NCI-H510A treated with DMSO at 0.1 percent for 48 hours (cell line): ENCODE data around the gene ELF5.

Experiments used
- DNase-seq: peaks from one replicate; lab custom pipeline; 2025; lab: John Stamatoyannopoulos, UW

ELF5 gene

DNA sequence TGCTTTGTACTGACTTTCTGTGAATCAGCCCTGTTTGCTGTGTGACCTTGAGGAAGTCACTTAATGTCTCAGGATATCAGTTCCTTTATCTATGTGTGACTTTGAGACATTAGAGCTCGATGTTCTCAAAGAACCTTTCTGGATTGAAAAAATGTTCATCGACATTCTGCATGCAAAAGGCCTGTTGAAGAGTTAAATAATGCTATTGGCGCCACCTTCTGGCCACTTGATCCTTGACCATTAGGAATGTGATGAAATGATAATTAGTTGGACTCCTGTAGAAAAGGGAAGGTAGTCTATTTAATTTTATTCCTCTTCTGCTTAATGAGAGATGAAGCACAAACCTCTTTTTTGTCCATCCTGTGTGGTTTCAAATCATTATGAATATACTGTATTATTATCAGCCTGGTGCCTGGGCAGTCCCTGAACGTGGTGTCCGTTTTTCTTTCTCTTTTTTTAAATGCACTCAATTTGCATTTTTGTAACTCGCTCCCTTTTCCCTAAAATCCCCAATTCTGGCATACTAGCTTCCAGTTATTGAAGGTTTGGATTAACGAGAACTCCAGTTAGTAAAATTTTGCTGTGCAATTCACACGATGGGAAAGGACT lies 20.7 kb downstream of the ELF5 start:
- peak; percentile 66 for DNase-seq

DNA sequence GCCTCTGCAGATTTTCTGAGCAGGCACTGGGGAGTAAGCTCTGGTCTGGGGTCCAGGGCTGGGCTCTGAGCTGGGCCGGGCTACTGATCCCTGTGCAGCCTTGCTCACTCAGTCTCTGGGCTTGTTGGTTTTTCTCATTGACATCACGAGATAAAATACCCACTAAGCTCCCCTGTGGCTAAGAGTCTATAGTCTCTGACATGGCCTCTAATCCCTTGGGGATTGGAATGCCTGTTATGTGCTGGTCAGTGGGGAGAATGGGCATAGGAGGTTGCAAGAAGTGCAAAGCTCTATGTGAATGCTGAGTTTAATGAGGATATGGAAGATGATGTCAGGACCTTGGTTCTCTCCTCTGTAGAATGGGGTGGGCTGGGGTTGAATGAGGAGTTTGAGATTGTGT lies 23.3 kb downstream of the ELF5 start:
- no peak for DNase-seq

DNA sequence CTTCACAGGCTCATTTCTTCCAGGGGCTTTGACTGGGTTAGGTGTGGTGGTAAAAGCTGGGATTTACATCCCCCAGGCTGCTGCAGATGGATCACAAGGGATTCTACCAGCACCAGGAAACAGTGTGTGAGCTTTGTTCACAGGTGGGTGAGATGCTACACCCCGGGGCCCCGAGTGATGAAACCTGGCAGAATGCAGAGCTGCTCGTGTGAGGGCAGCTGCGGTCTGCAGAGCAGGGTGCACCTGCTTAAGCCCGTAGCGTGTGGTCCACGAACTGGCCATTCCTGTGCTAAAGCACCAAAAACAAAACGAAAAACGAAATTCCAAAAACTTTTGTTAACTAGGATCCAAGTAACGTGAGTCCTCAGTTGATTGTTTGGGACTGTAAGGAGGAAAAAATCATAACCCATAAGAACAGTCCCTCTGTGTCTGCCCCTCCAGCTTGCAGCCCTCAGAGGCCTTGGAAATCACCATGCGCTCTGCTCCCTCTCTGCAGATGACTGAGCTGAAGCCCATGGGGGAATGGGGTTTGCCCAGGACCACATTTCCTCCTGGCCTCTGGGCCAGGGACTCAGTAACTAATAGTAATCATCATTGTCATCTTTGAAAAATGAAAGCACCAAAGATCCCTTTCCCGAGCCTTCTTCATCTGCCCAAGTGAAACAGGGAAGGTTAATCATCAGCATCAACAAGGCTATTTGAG lies 24.6 kb downstream of the ELF5 start:
- DNase-seq = no peak

DNA sequence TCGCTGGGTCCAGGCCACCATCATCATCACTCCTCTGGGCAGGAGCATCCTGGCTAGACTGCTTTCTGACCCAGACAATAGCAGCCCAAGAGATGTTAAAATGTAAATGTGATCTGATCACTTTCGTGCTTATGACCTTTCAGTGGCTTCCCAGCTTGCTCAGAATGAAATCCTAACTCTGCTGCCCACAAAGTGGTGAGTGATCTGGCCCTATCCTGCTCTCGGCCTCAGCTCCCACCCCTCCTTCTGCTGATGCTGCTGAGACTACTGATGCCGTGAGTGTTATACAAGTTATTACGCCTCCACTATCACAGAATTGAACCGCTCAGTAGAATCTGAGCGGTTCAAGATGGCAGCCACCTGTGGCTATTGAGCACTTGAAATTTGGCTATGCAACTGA lies 26.2 kb downstream of the ELF5 start:
- no peak for DNase-seq

DNA sequence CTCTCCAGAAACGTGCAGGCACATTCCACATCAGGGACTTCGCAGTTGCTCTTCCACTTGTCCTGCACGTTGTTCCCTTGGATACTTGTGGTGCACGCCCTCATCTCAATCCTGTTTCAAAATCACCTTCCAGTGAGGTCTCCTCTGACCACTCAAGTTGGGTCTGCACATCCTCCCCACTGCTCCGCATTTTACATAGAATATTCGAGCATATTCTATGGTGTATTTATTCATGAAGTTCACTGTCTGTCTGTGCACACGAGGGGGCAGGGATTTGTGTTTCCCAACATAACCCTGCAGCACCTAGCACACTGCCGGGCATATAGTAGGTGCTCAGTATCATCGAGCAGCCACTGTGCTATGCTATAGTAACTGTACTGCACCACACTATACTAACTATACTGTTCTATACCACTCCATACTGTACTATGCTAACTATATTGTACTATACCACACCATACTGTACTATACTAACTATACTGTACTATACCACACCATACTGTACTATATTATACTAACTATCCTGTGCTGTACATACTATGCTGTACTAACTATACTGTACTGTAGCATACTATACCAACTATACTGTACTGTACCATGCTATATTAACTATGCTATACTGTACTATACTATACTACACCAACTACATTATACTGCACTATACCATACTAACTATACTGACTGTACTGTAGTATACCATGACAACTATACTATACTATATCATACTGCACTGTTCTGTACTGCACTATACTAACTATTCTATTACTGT lies 30.3 kb downstream of the ELF5 start:
- DNase-seq = no peak

DNA sequence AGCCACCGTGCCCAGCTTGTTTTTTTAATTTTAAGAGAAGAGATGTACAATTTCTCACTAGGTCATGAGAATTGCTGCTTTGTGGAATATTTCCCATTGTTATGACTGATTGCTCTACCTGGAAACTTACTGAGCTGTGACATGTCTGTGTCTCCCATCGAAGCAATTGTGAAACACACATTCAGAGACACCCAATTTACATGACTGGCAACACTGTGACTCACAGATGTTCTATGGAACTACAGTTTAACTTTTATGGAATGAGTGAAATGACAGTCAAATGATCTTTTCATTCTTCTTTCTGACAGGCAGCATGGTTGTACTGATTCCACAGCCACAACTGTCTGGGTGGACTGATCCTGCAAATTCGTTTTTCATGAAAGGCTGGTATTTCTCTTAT lies 32.3 kb downstream of the ELF5 start:
- DNase-seq = no peak

DNA sequence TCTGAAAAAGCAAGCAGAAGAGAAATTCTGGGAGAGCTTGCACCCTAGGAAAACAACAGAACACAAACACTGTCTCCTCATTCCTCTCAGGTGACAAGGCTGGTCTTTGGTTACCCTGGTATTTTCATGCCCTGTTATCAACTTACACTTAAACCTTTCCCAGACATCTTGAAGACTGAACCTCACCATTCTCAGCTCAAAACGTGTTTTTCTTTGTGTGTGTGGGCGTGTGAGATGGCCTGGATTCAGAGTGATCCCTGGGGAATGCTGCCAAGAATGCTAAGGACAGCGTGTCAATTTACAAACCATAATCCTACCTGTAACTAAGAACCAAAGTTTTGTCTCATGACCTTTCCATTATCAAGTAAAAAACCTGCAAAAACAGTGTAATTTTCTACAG lies 33.3 kb downstream of the ELF5 start:
- DNase-seq = no peak

DNA sequence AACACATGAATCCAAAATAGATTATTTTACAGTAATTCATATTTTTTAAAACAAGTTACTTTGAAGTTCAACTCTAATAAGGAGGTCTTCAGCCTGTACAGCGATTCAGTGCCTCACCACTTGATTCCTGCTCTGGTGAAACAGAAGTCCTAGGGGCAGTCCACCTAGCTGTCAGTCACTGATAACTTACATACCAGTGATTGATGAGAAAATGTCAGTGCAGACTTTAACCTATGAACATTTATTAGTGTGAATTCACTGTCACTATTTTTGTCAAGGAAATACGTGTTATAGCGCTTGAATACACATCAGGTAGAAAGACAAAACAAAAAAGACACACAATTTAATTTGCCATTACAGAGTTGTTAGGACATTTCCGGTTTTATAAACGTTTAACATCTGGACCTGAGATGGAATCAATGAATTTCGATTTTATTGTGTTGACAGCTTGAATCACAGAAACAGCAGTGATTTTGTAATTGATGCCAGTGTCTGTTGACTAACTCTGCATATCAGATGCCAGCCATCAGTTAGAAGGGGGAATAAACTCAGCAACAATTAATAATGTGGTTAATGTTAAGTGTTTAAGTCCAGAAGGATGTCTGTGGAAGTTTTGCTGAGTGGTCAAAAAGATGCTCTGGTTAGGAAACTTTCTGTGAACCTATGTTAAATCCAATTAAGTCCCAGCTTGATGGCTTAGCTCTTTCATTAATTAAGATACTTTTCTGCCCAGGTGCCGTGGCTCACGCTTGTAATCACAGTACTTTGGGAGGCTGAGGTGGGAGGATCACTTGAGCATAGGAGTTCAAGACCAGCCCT lies 34.5 kb downstream of the ELF5 start:
- no peak for DNase-seq

DNA sequence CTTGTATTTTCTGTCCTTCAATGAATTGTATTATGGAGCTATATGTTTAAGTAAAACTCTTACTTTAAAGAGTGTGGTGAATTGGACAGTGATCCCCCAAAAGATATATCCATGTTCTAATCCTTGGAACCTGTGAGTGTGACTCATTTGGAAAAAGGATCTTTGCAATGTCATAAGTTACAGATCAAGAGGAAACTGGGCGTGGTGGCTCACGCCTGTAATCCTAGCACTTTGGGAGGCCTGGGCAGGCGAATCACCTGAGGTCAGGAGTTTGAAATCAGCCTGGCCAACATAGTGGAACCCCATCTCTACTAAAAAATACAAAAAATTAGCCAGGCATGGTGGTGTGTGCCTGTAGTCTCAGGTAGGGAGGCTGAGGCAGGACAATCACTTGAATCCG lies 36.7 kb downstream of the ELF5 start:
- no peak for DNase-seq

DNA sequence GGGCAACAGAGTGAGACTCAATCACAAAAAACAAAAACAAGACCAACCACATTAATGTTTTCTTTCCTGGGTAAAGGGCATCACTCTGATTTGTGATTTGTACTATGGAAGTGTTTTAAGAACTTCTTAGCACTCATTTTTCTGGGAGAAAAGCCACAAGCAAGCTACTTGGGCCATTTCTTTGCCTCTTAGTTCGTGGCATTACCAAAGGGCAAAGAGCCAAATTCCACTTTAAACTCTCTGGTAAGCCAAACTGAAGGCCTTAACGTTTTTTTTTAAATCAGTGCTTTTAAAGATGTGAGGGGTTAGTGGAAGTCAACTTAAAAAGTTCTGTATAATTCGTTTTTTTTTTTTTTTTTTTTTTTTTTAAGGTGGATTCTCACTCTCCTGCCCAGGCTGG lies 37.9 kb downstream of the ELF5 start:
- DNase-seq = no peak

DNA sequence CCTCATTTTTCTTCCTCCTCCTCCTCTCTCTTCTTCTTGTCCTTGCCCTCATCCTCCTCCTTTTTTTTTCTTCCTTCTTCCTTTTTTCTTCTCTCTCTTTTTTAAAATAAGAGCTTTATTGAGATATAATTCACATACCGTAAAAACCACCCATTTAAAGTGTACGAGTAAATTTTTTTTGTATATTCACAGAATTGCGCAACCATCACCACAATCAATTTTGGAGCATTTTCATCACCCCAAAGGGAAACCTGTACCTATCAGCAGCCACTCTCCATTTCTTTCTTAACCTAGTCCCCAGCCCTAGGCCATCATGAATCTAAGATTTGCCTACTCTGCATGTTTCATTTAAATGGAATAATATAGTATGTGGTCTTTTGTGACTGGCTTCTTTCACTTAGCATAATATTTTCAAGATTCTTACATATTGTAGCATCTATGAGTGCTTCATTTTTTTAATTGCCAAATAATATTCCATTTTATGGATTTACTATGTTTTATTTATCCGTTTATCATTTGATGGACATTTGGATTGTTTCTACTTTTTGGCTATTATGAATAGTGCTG lies 39.9 kb downstream of the ELF5 start:
- no peak for DNase-seq

DNA sequence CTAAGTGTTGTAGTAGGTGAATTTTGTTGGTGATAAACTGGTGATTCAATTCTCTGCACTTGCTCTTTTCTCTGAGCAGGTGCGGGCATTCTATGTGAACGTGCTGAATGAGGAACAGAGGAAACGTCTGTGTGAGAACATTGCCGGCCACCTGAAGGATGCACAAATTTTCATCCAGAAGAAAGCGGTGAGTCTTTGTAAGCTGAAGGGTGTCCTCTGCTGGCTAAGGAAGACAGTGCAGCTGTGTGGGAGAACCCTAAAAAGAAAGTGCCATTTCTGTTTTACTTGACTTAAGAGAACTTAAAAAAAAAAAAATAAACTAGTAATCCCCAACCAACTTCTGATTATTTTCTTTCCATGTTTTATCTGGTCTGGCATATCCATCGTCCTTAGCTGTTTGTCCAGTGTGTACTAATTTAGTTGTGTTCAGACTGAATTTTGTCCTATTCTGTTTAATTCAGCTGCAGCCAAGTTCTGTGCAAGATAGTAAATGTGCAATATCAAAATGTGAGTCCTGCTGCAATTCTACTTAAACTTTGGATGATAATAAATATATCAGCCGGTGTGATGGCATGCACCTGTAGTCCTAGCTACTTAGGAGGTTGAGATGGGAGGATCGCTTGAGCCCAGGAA lies 45.3 kb downstream of the ELF5 start:
- no peak for DNase-seq

DNA sequence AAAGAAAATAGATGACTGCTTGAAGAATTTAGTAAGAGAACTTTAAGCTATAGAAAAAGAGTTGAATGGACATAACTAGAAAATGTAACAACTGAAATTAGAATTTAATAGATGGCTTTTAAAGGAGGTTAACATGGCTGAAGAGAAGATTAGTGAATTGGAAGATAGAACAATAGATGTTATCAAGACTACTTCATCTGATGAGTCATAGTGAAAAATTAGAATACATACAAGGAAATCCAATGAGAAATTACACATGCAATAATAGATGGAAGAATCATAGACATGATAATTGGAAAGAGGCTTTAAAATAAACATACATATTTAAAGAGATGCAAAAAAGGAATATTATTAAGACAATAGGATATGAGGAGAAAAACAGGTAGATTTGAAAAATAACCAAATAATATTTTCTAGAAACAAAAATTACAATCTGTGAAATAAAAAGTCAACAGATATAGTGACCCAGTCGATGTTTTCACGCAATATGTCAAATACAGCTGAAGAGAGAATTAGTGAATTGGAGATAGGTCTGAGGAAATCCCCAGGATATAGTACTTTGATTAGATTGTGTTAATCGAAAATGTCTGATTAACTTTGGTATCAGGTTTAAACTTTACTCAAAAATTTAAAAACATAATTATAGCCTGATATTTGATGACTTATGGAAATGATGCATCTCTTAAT lies 46.6 kb downstream of the ELF5 start:
- DNase-seq = no peak

DNA sequence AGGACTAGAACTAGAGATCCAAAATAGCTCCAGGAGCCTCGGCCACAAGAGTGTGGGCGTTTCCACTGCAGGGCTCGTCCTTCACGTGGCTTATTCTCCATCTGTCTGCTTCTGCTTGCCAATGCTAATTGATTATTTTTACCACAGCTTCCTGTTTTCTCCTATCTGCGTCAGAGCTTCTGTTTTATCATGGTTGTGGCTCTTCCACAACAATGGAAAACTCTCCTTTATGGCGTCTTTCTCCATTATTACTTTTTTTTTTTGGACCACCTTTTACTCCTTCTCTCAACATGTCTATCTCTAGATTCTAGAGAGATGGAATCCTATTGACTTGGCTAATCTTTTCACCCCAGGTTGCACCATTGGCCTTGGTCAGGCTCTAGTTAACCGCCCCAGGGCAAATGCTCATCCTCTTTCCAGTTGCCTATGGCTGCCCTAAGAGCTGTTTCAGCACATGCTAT lies 49.0 kb downstream of the ELF5 start:
- no peak for DNase-seq

DNA sequence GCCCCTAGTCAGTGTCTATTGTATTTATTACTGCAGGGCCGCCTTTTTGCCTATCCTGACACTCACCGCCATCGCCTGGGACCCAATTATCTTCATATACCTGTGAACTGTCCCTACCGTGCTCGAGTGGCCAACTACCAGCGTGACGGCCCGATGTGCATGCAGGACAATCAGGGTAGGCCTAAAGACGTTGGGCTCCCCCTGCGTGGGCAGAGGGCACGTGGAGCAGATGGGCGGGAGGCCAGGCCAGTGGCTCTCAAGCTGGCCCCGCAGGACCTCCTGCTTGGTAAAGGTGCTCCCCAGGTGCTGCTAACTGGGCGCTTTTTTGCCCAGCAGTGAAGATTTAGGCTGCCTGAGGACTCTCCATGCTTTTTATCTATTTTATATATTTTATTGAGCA lies 52.4 kb downstream of the ELF5 start:
- DNase-seq = no peak

DNA sequence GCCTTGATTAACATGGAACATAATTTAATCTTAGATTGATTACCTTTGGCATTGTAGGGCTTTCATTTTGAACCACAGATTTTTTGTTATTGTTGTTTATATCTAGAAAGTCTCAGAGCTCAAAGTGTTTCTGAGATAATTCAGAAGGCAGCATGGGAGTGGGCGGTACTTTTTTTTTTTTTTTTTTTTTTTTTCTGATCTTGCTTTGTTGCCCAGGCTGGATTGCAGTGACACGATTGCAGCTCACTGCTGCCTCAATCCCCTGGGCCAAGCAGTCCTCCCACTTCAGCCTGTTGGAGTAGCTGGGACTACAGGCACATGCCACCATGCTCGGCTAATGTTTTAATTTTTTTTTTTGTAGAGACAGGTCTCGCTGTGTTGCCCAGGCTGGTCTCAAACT lies 53.3 kb downstream of the ELF5 start:
- DNase-seq = no peak

DNA sequence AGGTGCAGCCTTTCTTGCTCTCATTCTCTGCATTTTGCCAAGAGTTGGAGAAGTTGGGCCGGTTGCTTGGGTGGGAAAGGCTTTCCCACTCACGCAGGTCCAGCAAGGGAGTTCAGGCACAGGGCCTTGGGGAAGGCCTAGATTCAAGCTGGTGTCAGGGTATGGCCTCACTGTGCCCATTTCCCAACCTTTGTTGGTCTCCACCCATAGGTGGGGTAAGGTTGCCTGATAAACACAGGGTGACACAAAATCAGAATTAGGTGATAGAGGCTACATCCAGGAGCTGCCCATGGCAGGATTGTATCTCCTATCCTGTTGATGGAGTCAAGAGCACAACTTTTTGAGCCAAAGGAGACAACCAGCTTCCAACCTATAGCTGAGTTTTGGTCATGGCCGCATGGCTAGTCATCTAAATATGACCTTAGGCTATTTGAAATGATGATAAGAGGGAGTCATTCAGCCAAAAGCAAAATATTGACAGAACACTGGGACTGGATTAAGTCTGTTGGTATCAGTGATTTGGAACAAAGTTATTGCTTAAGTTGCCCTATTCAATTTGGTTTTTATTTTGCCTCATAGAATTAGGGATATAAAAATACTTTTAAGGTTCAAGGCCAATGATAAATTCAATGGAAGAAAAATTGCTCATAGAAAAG lies 54.0 kb downstream of the ELF5 start:
- no peak for DNase-seq

DNA sequence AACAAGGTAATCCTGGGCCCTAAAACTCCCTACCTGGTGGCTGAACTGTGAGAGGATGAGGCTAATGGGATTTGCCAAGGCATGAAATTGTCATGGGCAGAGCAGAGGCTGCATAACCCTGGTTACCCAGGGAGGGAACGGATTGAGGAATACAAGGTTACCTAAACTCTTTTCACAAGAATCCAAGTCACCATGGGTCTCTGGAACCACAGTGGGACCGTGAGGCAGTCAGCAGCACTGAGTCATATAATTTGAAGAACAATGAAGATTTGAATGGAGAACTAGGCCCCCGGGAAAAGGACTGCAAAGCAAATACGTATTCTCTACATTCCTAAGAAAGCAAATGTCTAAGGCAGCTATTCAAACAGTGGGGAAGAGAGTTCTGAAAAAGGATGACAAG lies 55.1 kb downstream of the ELF5 start:
- DNase-seq = no peak

DNA sequence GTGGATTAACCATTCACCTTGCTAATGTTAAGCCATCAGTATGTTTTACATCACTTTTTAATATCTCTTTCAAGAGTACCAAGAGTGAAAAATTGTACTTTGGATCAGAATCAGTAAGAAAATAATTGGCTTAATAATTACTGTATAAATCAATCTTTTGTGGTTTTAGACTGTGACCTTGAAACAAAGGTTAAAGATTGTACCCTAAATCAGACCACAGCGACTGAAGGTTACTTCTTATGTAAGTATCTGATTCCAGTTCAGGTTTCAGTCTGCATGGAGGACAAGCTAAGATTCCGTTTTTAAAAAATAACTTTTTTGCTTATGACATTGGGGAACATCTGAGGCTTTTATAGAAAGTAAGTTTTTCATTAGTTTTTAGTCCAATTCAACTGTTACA lies 56.0 kb downstream of the ELF5 start:
- DNase-seq = no peak

DNA sequence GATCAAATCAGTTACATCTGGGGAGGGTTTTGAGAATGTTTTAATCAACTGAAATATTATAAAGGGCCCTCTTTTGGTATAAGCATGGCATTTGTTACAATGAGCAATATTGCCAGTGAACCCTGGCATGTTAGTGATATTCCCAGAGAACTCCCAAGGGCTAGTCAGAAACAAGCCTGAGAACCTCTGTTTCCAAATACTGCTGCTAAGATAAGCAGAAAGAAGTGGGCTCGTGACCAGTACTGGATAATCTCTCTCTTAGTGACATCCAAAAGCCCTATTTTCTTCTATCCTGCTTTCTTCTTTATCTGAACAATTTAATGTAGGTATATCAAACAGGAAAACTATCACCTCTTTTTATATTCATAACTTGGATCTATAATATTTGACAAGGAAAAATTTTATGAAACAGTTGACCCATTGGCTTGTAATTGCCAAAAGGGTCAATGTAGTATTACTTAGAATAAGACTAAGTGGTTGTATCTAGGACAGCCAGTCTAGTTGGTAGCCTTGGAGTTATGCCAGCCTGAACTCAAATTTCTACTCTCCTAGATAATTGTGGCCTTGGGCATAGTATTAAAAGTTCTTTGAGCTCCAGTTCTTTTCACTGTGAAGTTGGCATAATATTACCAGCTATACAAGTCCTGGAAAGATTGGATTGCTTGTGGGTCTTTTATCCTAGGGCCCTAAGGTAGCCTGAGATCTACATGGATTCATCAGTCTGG lies 59.1 kb downstream of the ELF5 start:
- no peak for DNase-seq
